SK-N-SH treated with all-trans-retinoic acid at 6 μM for 48 hours (cell line): ENCODE data around the gene STK39.

ENCODE experiments used
- ATAC-seq: fragments of 200-7000 bp; cut with Tn5 transposase; 3 replicates; pipeline ENCODE4 v1.9.1; 2020; ENCODE audit warnings: mild to moderate bottlenecking, moderate library complexity
- ARNTL ChIP-seq: fragments of 450-650 bp; formaldehyde crosslinking; IDR thresholded peaks from 2 replicates; pipeline ENCODE4 v1.5.0; 2020; ENCODE audit warnings: low read depth, mild to moderate bottlenecking, moderate library complexity, borderline replicate concordance
- BACH2 ChIP-seq: fragments of 250-450 bp; sonication (Bioruptor Pico); IDR thresholded peaks from 2 replicates; pipeline ENCODE4 v1.9.0; 2021; ENCODE audit warnings: mild to moderate bottlenecking, borderline replicate concordance
- CREB5 ChIP-seq: fragments of 250-450 bp; sonication (Bioruptor Pico); IDR thresholded peaks from 2 replicates; pipeline ENCODE4 v1.5.1; 2020; ENCODE audit warnings: low read depth, mild to moderate bottlenecking, moderate library complexity
- CSDC2 ChIP-seq: fragments of 250-450 bp; sonication (Bioruptor Pico); IDR thresholded peaks from 2 replicates; pipeline ENCODE4 v1.5.0; 2020; ENCODE audit warnings: mild to moderate bottlenecking, moderate library complexity
- CSRNP3 ChIP-seq: fragments of 250-450 bp; sonication (Bioruptor Pico); IDR thresholded peaks from 2 replicates; pipeline ENCODE4 v1.5.1; 2021; ENCODE audit warnings: mild to moderate bottlenecking, moderate library complexity
- ESRRG ChIP-seq: fragments of 250-450 bp; sonication (Bioruptor Pico); IDR thresholded peaks from 2 replicates; pipeline ENCODE4 v1.6.1; 2021; ENCODE audit warnings: mild to moderate bottlenecking
- GLIS3 ChIP-seq: fragments of 250-450 bp; sonication (Bioruptor Pico); IDR thresholded peaks from 2 replicates; pipeline ENCODE4 v1.5.0; 2020; ENCODE audit warnings: mild to moderate bottlenecking, moderate library complexity
- ISL1 ChIP-seq: fragments of 250-450 bp; sonication (Bioruptor Pico); IDR thresholded peaks from 2 replicates; pipeline ENCODE4 v2.1.2; 2022; ENCODE audit warnings: mild to moderate bottlenecking, moderate library complexity
- OSR1 ChIP-seq: fragments of 250-450 bp; sonication (Bioruptor Pico); IDR thresholded peaks from 2 replicates; pipeline ENCODE4 v1.8.0; 2022; ENCODE audit warnings: moderate library complexity, mild to moderate bottlenecking, inconsistent platforms
- PATZ1 ChIP-seq: fragments of 250-450 bp; sonication (Bioruptor Pico); IDR thresholded peaks from 2 replicates; pipeline ENCODE4 v1.8.0; 2020; ENCODE audit warnings: mild to moderate bottlenecking, moderate library complexity, borderline replicate concordance
- POU6F1 ChIP-seq: fragments of 250-450 bp; sonication (Bioruptor Pico); IDR thresholded peaks from 2 replicates; pipeline ENCODE4 v1.8.0; 2021; ENCODE audit warnings: low read depth, mild to moderate bottlenecking, moderate library complexity, borderline replicate concordance
- PPARA ChIP-seq: fragments of 250-450 bp; sonication (Bioruptor Pico); IDR thresholded peaks from 2 replicates; pipeline ENCODE4 v1.5.0; 2020; ENCODE audit warnings: mild to moderate bottlenecking, borderline replicate concordance
- SNAI2 ChIP-seq: fragments of 250-450 bp; sonication (Bioruptor Pico); IDR thresholded peaks from 2 replicates; pipeline ENCODE4 v1.5.0; 2020; ENCODE audit warnings: mild to moderate bottlenecking, moderate library complexity
- TCF4 ChIP-seq: fragments of 250-450 bp; sonication (Bioruptor Pico); IDR thresholded peaks from 2 replicates; pipeline ENCODE4 v1.8.0; 2021; ENCODE audit warnings: mild to moderate bottlenecking, moderate library complexity, borderline replicate concordance
- ZFP3 ChIP-seq: fragments of 250-450 bp; sonication (Bioruptor Pico); IDR thresholded peaks from 2 replicates; pipeline ENCODE4 v1.5.0; 2020; ENCODE audit warnings: mild to moderate bottlenecking, moderate library complexity
- ZFP30 ChIP-seq: fragments of 450-650 bp; formaldehyde crosslinking; IDR thresholded peaks from 2 replicates; pipeline ENCODE4 v1.5.0; 2022; ENCODE audit warnings: mild to moderate bottlenecking, moderate library complexity
- ZNF565 ChIP-seq: fragments of 450-650 bp; formaldehyde crosslinking; conservative IDR thresholded peaks from 2 replicates; pipeline ENCODE4 v1.5.0; 2020; ENCODE audit warnings: low read depth, mild to moderate bottlenecking, moderate library complexity
- ZNF70 ChIP-seq: fragments of 450-650 bp; formaldehyde crosslinking; IDR thresholded peaks from 2 replicates; pipeline ENCODE4 v1.5.0; 2020; ENCODE audit warnings: mild to moderate bottlenecking, moderate library complexity
- ZNF8 ChIP-seq: fragments of 450-650 bp; formaldehyde crosslinking; IDR thresholded peaks from 2 replicates; pipeline ENCODE4 v1.5.0; 2020; ENCODE audit warnings: mild to moderate bottlenecking, moderate library complexity

The STK39 gene

GRCh38 chr2:168156661-168157060 is 90.7 kb downstream of the STK39 start (continued):
- TF ChIP-seq CSRNP3 (CRISPR knock-in tag) (no peak), ISL1 (CRISPR knock-in tag) (peak; percentile 27)
- TF ChIP-seq, all 23 proteins: peak for 5

- TF ChIP-seq SNAI2 (CRISPR knock-in tag): no peak
- TF ChIP-seq ESRRG (CRISPR knock-in tag): no peak
- TF ChIP-seq PATZ1: no peak
- TF ChIP-seq OSR1 (CRISPR knock-in tag): no peak
- no peak for TF ChIP-seq CREB5 (CRISPR knock-in tag)
- no peak for TF ChIP-seq BACH2 (CRISPR knock-in tag)
- TF ChIP-seq ARNTL: no peak
- no peak for TF ChIP-seq ZNF70 (CRISPR knock-in tag)
- no peak; the same call in 2 of the 3 replicates for ATAC-seq
Observed at GRCh38 chr2:168155680-168156079, 91.7 kb downstream of the STK39 start.

- ATAC-seq: no peak
- TF ChIP-seq ISL1 (CRISPR knock-in tag) (no peak), GLIS3 (CRISPR knock-in tag) (no peak), ZNF8 (CRISPR knock-in tag) (no peak), PPARA (CRISPR knock-in tag) (no peak), ARNTL (no peak), ZFP30 (CRISPR knock-in tag) (no peak), CSRNP3 (CRISPR knock-in tag) (no peak), ESRRG (CRISPR knock-in tag) (no peak), ZFP3 (CRISPR knock-in tag) (no peak), TCF4 (CRISPR knock-in tag) (no peak)
Observed at GRCh38 chr2:168155046-168155445, 92.3 kb downstream of the STK39 start.

- no peak for ATAC-seq
- TF ChIP-seq CSDC2 (CRISPR knock-in tag): no peak
- TF ChIP-seq ZFP30 (CRISPR knock-in tag): no peak
- no peak for TF ChIP-seq PPARA (CRISPR knock-in tag)
- TF ChIP-seq ISL1 (CRISPR knock-in tag): no peak
- TF ChIP-seq POU6F1 (CRISPR knock-in tag): no peak
- no peak for TF ChIP-seq CREB5 (CRISPR knock-in tag)
- no peak for TF ChIP-seq ZNF565 (CRISPR knock-in tag)
- no peak for TF ChIP-seq ZFP3 (CRISPR knock-in tag)
- TF ChIP-seq PATZ1: no peak
- TF ChIP-seq BACH2 (CRISPR knock-in tag): no peak
Observed at GRCh38 chr2:168152902-168153530, 94.4 kb downstream of the STK39 start.
